ENCODE data around the gene SUCO.
A peak's percentile ranks its signal among the peaks of the same experiment; 100 is the strongest.
"Not testable (repeated sequence)": the region's sequence is repeated elsewhere in the genome, so short reads cannot be mapped to it uniquely, and the experiment has no call there.

The SUCO gene, protein sequence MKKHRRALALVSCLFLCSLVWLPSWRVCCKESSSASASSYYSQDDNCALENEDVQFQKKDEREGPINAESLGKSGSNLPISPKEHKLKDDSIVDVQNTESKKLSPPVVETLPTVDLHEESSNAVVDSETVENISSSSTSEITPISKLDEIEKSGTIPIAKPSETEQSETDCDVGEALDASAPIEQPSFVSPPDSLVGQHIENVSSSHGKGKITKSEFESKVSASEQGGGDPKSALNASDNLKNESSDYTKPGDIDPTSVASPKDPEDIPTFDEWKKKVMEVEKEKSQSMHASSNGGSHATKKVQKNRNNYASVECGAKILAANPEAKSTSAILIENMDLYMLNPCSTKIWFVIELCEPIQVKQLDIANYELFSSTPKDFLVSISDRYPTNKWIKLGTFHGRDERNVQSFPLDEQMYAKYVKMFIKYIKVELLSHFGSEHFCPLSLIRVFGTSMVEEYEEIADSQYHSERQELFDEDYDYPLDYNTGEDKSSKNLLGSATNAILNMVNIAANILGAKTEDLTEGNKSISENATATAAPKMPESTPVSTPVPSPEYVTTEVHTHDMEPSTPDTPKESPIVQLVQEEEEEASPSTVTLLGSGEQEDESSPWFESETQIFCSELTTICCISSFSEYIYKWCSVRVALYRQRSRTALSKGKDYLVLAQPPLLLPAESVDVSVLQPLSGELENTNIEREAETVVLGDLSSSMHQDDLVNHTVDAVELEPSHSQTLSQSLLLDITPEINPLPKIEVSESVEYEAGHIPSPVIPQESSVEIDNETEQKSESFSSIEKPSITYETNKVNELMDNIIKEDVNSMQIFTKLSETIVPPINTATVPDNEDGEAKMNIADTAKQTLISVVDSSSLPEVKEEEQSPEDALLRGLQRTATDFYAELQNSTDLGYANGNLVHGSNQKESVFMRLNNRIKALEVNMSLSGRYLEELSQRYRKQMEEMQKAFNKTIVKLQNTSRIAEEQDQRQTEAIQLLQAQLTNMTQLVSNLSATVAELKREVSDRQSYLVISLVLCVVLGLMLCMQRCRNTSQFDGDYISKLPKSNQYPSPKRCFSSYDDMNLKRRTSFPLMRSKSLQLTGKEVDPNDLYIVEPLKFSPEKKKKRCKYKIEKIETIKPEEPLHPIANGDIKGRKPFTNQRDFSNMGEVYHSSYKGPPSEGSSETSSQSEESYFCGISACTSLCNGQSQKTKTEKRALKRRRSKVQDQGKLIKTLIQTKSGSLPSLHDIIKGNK (N-terminal part only)

DNA sequence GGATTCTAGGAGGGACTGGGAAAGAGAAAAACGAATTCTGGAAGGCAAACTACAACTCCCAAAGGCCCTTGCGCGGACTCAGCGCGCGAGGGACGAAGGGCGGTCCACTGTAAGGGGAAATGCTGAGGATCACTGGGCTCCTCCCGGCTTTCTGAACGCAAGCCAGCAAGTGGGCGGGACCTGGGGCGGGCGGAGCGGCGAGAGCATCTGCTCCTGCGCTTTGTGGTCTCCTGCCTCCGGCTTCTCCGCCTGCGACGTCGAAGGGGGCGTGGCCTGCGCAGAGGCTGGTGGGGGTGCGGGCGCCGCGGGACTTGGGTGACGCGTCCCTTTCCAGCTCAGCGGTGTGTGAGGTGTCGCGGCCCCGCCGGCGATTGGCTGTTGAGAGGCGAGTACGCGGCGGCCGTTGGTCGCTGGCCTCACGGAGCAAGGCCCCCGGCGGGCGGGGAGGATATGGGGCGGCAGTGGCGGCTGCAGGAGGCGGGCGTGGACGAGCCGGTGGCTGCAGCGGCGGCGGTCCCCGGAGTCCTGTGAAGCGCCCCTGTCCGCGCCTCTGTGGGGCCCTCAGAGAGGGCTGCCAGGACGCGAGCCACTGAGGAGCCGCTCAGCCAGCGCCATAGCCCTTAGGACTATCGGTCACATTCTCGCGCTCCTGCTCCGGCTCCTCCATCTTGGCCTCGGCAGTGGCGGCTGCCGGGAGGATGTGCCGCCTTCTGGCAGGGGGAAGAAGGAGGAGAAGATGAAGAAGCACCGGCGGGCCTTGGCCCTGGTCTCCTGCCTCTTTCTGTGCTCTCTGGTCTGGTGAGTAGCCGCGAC is at the start of gene SUCO:
TSS of gene SUCO (plus strand) at position 451 of the 813 bp plus-strand sequence. CDS start at position 737, 286 bp downstream.
- peak; percentile 99 for DNase-seq

- no peak for DNase-seq
These were observed 49.5 kb upstream of the SUCO start for GRCh38 chr1:172483448-172483847.

- DNase-seq, result no peak
These were observed 48.7 kb upstream of the SUCO start for GRCh38 chr1:172484252-172484651.

- no peak for DNase-seq
These were observed 47.3 kb upstream of the SUCO start for GRCh38 chr1:172485626-172486025.

GRCh38 chr1:172486805-172487454 is 46.0 kb upstream of the SUCO start:
- no peak for DNase-seq

DNA sequence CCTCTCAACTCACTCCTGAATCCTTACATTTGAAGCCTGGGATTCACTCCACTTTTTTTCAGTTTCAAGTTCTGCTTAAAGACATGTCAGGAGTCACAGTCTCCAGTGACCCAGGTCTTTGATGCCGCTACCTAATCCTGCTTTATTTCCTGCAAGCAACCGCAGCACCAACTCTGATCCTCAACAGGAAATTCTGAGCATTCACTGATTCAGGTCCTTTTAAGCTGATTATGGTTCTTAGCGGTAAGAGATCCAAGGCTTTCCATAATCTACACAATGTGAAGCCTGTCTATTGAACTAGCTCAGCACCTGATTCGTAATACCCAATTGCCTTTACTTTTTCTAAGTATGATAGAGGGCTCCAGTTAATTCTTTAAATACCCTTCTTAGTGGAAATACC is 45.4 kb upstream of the SUCO start:
- DNase-seq, result no peak

- DNase-seq, result no peak
These were observed 44.6 kb upstream of the SUCO start for GRCh38 chr1:172488393-172488792.

DNA sequence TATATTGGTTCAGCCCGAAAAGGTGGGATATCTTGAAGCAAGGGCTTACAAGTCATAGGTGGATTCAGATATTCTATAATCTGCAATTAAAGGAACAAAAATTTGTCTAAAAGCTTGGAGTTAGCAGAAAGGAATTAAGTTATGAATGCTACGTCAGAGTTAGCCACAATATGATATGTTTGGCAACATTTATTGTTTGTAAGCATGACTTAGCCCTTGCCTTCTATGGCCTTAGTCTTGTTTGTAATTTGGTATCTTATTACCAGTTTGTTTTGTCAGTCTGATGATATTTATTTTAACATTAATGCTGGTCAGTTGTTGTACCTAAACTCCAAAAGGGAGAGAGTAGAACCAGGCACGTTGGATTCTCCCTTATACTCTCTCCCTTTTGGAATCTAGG is 43.1 kb upstream of the SUCO start:
- no peak for DNase-seq

DNA sequence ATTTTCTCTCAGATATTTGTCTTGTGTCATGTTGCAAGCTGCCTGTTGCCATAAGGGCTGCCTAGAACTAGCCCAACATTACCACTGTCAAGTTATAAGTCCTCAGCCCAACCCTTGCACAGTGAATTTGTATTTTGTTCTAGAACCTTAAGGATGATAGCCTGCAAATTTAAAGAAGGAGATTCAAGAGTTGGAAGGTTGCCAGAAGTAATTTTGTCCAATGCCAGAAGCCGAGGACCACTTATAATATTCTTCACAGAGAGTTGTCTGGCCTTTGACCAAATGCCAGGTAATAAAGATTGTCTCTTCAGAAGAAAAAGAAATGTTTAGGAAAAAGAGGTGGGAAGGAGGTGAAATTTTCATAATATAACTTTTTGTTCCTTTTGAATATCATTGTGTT is 40.5 kb upstream of the SUCO start:
- no peak for DNase-seq

DNA sequence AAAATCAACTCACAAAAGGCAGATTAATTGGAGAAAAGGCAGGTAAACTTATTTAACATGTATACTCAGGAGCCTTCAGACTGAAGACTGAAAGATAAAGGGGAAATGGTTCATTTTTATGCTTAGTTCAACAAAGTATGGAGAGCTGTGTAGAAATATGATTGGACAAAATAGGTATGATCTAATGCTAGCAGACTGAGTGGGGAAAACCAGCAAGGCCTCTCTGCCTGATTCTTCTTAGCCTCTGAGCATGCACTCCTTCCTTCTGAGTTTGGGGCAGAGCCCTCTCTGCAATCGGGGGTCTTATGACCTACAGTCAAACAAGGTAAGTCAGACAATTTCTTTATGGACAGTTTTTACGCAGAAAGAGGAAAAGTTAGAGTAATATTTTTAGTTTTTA is 38.8 kb upstream of the SUCO start:
- no peak for DNase-seq

DNA sequence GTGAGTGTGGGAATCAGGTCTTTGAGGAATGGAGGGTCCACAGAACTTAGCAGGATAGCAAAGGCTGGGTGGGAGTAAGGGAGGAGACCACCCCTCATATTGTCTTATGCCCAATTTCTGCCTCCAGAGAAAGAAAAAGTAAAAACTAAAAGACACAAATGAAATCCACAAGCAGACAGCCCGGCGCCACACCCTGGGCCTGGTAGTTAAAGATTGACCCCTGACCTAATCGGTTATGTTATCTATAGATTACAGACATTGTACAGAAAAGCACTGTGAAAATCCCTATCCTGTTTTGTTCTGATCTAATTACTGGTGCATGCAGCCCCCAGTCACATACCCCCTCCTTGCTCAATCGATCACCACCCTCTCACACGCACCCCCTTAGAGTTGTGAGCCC is 36.8 kb upstream of the SUCO start:
- not testable (repeated sequence) for DNase-seq

- DNase-seq, result no peak
These were observed 36.3 kb upstream of the SUCO start for GRCh38 chr1:172496678-172497077.

- peak; percentile 23 for DNase-seq
These were observed 35.7 kb upstream of the SUCO start for GRCh38 chr1:172497230-172497629.

DNA sequence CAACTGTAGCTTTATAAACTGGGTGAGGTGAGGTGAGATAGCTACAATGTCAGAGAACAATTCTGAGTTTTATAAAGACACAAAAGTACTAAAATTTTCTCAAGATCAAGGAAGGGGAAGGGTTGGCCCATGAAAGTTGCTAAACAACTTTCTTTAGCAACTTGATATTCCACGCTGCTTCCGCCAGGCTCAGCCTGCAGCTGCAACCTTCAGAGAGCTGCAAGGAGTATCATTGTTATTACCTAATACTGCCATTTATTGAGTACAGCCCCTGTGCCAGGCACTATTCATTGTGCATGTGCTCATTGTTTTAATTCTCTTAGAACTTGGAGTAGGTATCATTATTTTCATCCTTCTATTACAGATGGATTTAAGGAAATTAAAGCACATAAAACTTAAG is 34.1 kb upstream of the SUCO start:
- no peak for DNase-seq

DNA sequence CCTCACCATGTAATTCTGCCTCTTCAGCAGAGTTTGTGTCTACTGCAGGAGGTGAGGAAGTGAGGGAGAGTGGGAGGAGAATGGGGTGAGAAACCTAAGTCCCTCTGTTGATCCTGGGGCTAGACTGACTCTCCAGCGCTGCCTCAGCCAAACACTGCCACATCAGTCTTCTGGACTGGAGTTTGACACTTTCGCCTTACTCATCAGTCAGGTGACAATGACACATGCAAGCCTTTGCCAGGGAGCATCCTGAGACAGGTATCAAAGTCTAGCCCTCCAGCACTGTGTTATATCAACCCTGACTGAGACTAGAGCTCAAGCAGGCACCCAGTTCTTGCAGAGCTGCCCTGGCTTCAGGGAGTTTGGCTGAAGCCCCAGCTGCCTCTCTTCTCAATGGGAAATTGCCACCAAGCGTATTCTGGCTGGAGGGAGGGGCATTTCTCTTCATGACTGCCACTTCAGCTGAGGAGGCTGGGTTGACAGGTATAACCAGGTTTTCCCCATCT is 33.3 kb upstream of the SUCO start:
- DNase-seq, result no peak

GRCh38 chr1:172500207-172500606 is 32.7 kb upstream of the SUCO start:
- DNase-seq, result no peak

DNA sequence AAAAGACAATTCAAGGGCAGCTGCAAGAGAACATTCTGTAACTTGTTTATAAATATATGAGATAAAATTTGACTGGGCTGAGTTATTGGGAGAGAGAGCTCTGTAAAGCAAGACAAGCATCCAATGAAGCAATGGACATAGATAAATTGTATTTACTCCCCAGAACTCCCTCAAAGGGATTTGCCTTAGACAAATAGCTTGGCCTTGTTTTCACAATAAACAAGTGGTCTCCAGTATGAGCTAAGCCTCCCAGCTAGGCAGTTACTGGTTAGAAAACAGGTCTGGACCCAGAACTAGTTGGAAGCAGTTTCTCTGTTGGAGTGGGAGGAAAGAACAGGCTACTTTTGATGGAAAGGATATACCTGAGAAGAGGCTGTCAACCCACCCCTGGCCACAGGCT is 25.2 kb upstream of the SUCO start:
- no peak for DNase-seq

DNA sequence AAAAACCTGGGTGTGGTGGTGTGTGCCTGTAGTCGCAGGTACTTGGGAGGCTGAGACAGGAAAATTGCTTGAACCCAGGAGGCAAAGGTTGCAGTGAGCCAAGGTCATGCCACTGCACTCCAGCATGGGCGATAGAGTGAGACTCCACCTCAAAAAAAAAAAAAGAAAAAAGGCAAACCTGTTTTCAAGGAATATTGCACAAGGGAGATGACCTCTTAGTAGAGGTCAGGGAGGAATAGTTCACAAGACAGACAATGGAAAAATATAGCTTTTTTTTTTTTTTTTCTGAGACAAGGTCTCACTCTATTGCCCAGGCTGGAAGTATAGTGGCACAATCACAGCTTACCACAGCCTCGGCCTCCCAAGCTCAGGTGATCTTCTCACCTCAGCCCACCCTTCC is 22.5 kb upstream of the SUCO start:
- DNase-seq, result no peak

GRCh38 chr1:172512591-172512990 is 20.4 kb upstream of the SUCO start:
- no peak for DNase-seq

GRCh38 chr1:172513479-172513878 is 19.5 kb upstream of the SUCO start:
- no peak for DNase-seq

DNA sequence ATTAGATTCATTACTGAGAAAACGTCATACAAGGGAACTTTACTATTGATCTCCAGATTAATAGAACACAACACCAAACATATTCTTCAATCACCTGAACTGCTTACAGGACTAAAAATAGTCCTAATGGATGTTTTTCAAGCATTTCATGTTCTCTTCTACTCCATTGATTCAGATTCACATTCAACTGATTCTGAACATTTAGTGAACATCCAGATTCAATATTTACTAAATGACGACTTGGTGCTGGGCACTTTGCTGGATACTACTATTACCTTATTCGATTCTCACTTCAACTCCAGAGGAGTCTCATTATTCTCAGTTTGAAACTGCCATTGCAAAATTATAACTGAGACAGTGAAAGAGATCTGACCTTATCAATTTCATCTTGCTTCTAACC is 18.8 kb upstream of the SUCO start:
- DNase-seq, result no peak

DNA sequence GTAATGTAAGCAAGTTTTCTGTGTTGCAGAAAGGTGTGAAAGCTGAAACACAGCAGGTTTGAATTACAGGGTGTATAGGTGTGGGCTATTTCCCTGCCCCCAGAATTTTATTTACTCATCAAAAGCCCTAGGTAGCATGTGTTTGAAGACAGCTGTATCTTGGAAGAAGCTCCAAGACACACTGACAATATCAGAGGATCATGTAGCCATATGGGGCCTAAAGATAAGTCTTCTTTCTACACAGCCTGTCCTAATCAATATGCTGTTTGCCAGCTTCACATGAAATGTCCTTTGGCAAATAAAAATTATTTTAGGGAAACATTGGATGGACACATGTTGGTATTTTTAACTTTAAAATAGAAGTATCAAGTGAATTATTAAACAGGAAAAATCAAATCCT is 17.5 kb upstream of the SUCO start:
- DNase-seq, result no peak

Measured in fibroblast of skin of right biceps (primary cell).